HS-27A (cell line): ENCODE measurements around the gene PLA2G1B.

Source experiments
- DNase-seq: peaks from one replicate; pipeline ENCODE4 v3.0.0-alpha.2; 2012; ENCODE audit warnings: low read depth, missing footprints

Gene PLA2G1B

DNA sequence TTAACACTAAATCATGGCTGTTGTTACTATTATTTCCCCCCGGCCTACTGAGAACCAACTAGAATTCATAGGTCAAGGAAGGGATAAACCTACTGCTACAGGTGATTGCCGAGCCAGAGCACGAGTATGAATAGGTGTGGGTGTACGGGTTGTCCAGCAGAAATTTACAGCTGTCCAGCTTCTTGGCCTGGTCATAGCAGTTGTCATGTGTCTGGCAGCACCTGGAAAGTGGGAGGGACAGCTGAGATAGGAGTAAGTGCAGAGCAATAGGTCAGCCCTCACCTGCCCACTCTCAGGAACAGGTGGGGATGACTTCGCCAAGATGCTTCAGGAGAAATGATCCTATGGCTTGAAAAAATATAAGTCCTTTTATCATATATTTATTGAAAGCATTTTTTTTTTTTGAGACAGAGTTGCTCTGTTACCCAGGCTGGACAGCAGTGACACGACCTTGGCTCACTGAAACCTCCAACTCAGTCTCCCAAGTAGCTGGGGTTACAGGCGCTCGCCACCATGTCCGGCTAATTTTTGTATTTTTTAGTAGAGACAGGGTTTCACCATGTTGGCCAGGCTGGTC, 2.6 kb downstream of the PLA2G1B start:
- DNase-seq = no peak

DNA sequence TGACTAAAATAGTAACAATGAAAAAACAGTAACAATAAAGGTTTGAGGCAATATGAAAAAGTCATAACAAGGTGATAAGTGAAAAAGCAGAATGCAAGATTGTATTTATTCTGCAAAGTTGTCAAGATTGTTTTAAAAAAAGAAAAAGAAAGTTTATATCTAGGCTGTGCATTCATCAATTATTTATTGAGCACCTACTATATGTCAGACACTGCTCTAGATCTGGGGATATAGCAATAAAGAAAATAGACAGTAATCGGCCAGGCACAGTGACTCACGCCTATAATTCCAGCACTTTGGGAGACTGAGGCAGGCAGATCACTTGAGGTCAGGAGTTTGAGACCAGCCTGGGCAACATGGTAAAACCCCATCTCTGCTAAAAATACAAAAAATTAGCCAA, 3.8 kb downstream of the PLA2G1B start:
- DNase-seq = no peak

- no peak for DNase-seq
Observed at GRCh38 chr12:120321382-120322202, 6.0 kb downstream of the PLA2G1B start.

- DNase-seq = peak; percentile 97
Observed at GRCh38 chr12:120317224-120318105, 10.1 kb downstream of the PLA2G1B start.

DNA sequence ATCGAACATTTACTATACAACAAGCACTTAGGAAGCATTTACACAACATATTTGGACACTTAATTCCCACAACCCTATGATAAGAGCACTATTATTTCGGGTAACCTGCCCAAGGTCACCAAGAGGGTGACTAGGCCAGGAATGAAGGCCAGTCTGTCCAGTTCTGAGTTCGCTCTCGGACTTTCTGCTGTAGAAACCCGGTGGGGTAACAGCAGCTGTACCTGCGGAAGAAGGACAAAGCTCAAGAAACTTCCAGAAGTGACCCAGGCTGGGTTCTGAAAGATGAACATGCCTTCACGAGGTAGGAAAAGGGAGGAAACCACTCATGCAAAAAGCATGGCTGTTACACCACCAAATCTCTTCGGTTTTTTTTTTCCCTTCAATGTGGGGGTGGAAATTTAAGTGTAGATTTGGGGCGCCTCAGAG, 10.8 kb downstream of the PLA2G1B start:
- DNase-seq = no peak

GRCh38 chr12:120314220-120314619, 13.4 kb downstream of the PLA2G1B start:
- DNase-seq = no peak

- peak; percentile 84 for DNase-seq
Observed at GRCh38 chr12:120301962-120302815, 25.4 kb downstream of the PLA2G1B start, which contains the start of gene SIRT4. Gene SIRT4, plus strand, starts transcription at chr12:120302321. Its CDS starts 1,241 bp downstream, at chr12:120303562.

DNA sequence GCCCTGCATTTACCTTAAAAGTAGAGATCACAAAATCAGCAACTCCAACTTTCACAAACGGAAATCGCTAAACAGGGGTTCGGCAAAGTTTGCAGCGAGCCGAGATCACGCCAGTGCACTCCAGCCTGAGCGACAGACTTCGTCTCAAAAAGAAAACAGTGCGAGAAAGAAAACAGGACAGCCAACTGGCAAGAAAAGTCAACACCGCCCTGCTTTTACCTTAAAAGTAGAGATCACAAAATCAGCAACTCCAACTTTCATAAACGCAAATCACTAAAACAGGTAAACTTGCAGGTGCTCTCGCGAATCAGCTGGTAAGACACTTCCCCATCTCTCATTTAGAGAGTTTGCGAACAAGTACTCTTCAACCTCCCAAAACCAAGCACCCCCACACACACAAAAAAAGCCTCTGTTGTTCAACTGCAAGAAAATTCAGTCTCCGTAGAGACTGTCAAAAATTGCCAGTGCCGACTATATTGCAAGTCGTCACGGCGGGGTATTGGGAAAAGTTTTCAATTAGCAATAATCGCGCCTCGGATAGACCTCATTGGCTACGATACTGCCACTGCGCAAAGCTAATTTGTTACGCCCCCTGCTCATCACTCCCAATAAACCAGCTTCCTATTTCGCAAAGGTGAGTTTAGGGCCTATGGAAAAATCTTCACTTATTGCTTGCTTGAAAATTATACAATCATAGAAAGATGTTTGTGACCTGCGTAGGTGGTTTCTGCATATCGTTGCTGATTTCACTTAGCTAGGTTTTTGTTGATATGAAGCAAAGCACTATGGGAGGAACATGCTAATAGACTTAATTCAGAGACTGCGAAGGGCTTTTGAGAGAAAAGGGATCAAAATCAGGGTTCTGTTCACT, 34.7 kb downstream of the PLA2G1B start, which contains the start of gene RNU4-1:
RNU4-1 (minus strand) TSS at position 577 of the 871 bp plus-strand sequence.
- DNase-seq = peak; percentile 70

- no peak for DNase-seq
Observed at GRCh38 chr12:120292411-120292660, 35.2 kb downstream of the PLA2G1B start.

GRCh38 chr12:120290609-120291305, 36.8 kb downstream of the PLA2G1B start:
- peak; percentile 24 for DNase-seq

GRCh38 chr12:120287491-120287890, 40.1 kb downstream of the PLA2G1B start:
- DNase-seq = no peak

GRCh38 chr12:120286768-120287490, 40.6 kb downstream of the PLA2G1B start:
- no peak for DNase-seq

DNA sequence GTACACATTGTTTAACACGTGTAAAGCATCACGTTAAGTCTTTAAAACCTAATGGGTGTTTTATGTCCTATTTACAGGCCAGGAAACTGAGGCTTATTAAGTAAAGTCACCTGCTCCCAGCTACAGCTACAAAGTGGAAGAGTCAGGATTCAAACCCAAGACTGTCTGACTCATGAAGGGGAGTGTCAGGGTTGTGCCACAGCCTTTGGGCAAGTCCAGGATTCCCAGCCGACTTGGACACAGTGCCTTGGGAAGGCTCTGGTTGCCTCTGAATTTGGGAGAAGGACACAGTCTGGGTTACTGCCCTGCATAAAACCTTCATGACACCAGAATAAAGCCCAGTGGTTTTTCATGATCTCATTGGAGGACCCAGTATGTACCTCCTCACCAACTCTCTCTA, 43.2 kb downstream of the PLA2G1B start:
- no peak for DNase-seq

GRCh38 chr12:120283318-120283717, 44.3 kb downstream of the PLA2G1B start:
- no peak for DNase-seq

- no peak for DNase-seq
Observed at GRCh38 chr12:120278137-120279069, 49.2 kb downstream of the PLA2G1B start.

DNA sequence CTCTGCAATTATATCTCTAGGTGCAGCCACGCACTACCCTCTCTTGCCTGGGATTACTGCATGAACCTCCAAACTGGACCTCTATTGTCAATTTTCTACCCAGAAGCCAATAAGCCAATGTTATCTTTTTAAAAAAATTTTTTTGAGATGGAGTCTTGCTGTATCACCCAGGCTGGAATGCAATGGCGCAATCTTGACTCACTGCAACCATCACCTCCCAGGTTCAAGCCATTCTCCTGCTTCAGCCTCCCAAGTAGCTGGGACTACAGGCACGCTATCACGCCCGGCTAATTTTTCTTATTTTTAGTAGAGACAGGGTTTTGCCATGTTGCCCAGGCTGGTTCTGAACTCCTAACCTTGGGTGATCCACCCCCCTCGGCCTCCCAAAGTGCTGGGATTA, 50.8 kb downstream of the PLA2G1B start:
- DNase-seq = no peak
